NB4 (cell line): Measurements from ENCODE around the gene WDR86.

Source experiments
- DNase-seq: peaks from one replicate; pipeline ENCODE4 v3.0.0; 2010; ENCODE audit warnings: low read depth
- H3K4me3 ChIP-seq: one replicate; pipeline ENCODE4 v1.5.1; 2011; ENCODE audit warnings: mild to moderate bottlenecking, low read depth, low read length, moderate library complexity
- MYC ChIP-seq: IDR thresholded peaks from 2 replicates; pipeline ENCODE4 v1.6.1; 2011; ENCODE audit warnings: low read depth, low read length
- POLR2A ChIP-seq: IDR thresholded peaks from 2 replicates; pipeline ENCODE4 v1.6.1; 2011; ENCODE audit warnings: mild to moderate bottlenecking; ENCODE audit not compliant: insufficient read length; ENCODE audit errors: extremely low read depth
- TF ChIP-seq, protein P1 (sequence below): IDR thresholded peaks from 2 replicates; pipeline ENCODE4 v1.6.1; 2011; ENCODE audit warnings: low read depth, low read length
- TF ChIP-seq, protein P2 (sequence below): IDR thresholded peaks from one replicate; pipeline ENCODE4 v1.5.1; 2012; ENCODE audit warnings: low read depth, low read length

WDR86 gene

DNA sequence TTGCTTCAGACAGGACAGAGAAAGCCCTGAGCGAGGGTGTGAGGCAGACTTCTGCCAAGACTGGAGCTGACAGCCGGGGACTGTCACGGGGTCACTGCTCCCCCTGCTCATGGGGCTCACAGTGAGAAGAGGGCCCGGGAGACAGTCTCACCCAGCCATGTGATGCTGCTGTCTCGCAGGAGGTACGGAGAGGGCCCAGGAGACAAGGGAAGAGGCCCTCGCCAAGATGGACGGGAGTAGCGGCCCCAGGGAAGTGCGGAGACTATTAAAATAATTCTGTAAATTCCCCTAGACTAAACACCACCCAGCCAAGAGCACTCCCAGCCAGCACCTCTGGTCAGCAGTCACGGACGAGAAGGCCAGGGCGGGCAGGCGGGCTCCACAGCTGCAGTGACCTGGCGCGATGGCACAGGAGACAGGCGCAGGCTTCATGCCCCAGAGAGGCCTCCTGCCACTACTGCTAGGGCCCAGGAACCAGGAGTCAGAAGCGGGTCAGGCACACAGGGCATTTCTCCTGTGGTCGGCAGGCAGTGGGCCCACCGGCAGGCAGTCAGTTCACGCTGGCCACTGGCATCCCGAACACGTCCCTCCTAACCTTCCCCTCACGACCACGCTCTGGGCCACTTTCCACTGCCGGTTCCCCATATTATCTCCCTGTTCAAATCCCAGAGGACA, 24.1 kb downstream of the WDR86 start:
- no peak overlapping the region for H3K4me3 ChIP-seq
- TF ChIP-seq, protein P1, sequence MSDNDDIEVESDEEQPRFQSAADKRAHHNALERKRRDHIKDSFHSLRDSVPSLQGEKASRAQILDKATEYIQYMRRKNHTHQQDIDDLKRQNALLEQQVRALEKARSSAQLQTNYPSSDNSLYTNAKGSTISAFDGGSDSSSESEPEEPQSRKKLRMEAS, result no peak
- TF ChIP-seq MYC (no peak), POLR2A (no peak)
- TF ChIP-seq, protein P2, sequence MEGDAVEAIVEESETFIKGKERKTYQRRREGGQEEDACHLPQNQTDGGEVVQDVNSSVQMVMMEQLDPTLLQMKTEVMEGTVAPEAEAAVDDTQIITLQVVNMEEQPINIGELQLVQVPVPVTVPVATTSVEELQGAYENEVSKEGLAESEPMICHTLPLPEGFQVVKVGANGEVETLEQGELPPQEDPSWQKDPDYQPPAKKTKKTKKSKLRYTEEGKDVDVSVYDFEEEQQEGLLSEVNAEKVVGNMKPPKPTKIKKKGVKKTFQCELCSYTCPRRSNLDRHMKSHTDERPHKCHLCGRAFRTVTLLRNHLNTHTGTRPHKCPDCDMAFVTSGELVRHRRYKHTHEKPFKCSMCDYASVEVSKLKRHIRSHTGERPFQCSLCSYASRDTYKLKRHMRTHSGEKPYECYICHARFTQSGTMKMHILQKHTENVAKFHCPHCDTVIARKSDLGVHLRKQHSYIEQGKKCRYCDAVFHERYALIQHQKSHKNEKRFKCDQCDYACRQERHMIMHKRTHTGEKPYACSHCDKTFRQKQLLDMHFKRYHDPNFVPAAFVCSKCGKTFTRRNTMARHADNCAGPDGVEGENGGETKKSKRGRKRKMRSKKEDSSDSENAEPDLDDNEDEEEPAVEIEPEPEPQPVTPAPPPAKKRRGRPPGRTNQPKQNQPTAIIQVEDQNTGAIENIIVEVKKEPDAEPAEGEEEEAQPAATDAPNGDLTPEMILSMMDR, result no peak
- DNase-seq, result no peak

DNA sequence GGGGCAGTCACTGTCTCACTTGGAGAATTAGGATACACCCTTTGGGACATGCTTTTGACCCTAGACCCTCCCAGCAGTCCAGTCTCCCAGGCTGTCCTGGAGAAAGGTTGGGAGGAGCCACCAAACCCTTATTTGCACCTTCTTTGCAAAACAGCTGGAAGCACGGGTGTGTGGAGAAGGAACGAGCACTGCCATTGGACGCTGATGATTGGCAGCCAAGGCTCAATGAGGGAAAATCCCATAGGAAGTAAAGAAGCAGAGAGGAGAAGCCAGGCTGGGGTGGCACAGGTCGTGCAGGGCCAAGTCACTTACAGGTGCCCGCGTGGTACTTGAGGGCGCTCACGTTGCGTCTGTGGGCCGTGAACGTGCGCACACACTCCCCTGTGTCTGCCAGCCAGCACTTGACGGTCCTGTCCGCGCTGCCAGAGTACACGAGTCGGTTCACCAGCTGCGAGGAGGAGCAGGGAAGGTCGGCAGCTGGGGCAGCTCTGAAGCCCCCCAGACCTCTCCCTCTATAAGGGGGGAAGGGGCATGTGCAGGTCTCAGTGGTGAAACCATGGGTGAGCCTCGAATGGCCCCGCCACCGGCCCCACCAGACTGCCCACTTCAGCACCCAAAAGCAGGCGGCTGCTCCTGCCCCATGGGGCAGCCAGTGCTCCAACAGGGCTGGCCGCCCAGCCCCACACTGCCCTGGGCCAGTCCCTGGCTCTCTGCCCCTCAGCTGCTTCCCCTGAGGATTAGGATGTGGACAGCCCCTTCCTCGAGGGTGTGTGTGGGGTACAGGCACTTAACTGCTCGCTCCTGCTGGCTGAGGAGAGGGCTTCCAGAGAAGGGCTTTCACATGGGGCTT, 24.8 kb downstream of the WDR86 start:
- DNase-seq, result no peak
- TF ChIP-seq POLR2A (no peak), MYC (no peak)
- TF ChIP-seq, protein P1, result no peak
- TF ChIP-seq, protein P2, result no peak
- no peak overlapping the region for H3K4me3 ChIP-seq

- no peak overlapping the region for H3K4me3 ChIP-seq
- TF ChIP-seq, protein P1, result no peak
- DNase-seq, result no peak
Measured at GRCh38 chr7:151384352-151384697, 25.5 kb downstream of the WDR86 start.

GRCh38 chr7:151383638-151384351, 26.0 kb downstream of the WDR86 start:
- no peak overlapping the region for H3K4me3 ChIP-seq
- TF ChIP-seq POLR2A (no peak), MYC (no peak)
- TF ChIP-seq, protein P1, result no peak
- TF ChIP-seq, protein P2, result no peak
- DNase-seq, result no peak

DNA sequence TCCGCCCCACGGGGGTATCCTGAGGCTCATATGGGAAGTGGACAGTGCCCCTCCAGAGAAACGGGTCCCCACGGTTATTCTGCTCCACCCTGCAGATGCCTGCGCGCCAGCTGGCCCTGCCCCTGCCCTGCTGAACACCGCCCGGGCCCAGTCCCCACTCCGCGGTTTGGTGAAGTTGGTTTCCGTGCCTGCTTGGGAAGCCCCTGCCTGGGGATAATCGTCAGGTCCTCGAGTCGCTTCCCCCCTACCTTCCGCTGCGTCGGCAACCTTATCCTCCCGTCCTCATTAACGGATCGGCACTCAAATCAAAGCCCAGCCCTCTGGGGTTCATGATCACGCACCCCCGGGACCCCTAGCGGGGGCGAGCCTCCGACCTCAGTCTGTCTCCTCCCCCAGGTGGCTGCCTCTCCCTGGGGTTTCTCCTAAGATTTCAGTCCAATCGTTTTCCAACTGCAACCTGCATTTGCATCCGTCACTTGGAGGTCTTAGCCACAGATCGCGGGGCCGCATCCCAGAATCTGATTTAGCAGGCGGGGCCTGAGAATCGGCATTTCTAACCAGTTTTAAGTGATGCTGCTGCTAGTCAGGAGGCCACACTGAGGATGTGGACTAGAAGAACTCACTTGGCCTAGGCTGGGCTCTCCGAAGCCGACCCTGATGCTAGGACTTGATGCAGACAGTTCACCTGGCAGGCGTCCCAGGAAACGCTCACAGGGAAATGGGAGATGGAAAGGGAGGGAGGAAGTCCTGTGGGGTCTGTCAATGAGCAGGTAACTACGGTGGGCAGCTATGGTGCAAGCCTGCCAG, 27.6 kb downstream of the WDR86 start:
- H3K4me3 ChIP-seq, result no peak overlapping the region
- TF ChIP-seq MYC (no peak), POLR2A (no peak)
- TF ChIP-seq, protein P2, result no peak
- DNase-seq, result no peak
